Measurements from ENCODE around the gene IFT20. TPM values are rescaled to one million over a fixed set of nuclear protein-coding genes. Genes with fewer than 3 reads are reported as not detected.

Gene IFT20
- total RNA-seq, 4 donors from 2014 or later, result 34.1 to 56.5 (median 51.4) TPM

GRCh38 chr17:28317966-28318758, 17.1 kb downstream of the IFT20 start:
- no peak for ATAC-seq
- Histone ChIP-seq H3K9me3 (no peaks in the 10 kb centered on the region), H3K27me3 (no peaks in the 10 kb centered on the region), H3K4me1 (peaks cover 0 to 24% (median 8%) of the 10 kb centered on the region in 3 donors), H3K36me3 (no peaks in the 10 kb centered on the region), H3K4me3 (peak overlapping the region; percentile 36 to 64), H3K27ac (peak overlapping the region in 3 of 4 donors; percentile 55 to 83 (median 76))
- no peak for TF ChIP-seq POLR2A (IDR thresholded peaks at IDR 0.05)
- no peak for TF ChIP-seq CTCF (IDR thresholded peaks at IDR 0.05)
- no peak for TF ChIP-seq EP300 (IDR thresholded peaks at IDR 0.05)
- TF ChIP-seq POLR2AphosphoS5 (IDR thresholded peaks at IDR 0.05), result no peak
- WGBS, 2 donors (ENCODE audit: low coverage in 1 of 2), result 7 to 32% methylated on average over 11 to 14 of the region's 40 CpGs

- ATAC-seq, result no peak
- Histone ChIP-seq H3K27me3 (no peaks in the 10 kb centered on the region), H3K27ac (no peak overlapping the region), H3K36me3 (no peaks in the 10 kb centered on the region), H3K9me3 (no peaks in the 10 kb centered on the region), H3K4me1 (peaks cover 0 to 24% (median 8%) of the 10 kb centered on the region in 3 donors), H3K4me3 (no peak overlapping the region)
- TF ChIP-seq POLR2AphosphoS5 (IDR thresholded peaks at IDR 0.05), result no peak
- no peak for TF ChIP-seq POLR2A (IDR thresholded peaks at IDR 0.05)
- no peak for TF ChIP-seq CTCF (IDR thresholded peaks at IDR 0.05)
- no peak for TF ChIP-seq EP300 (IDR thresholded peaks at IDR 0.05)
- 80 to 82% methylated on average over 5 to 16 of the region's 21 CpGs for WGBS, 2 donors (ENCODE audit: low coverage in 1 of 2)
Observed at GRCh38 chr17:28317099-28317965, 17.9 kb downstream of the IFT20 start.

GRCh38 chr17:28315846-28316705, 19.2 kb downstream of the IFT20 start:
- no peak overlapping the region for H3K27ac ChIP-seq
- H3K27me3 ChIP-seq, result no peaks in the 10 kb centered on the region
- H3K36me3 ChIP-seq, result no peaks in the 10 kb centered on the region
- TF ChIP-seq POLR2AphosphoS5 (IDR thresholded peaks at IDR 0.05), result no peak
- no peaks in the 10 kb centered on the region for H3K9me3 ChIP-seq
- no peak for ATAC-seq
- peaks cover 0 to 24% (median 8%) of the 10 kb centered on the region in 3 donors for H3K4me1 ChIP-seq
- WGBS, 2 donors (ENCODE audit: low coverage in 1 of 2), result 73 to 100% methylated on average over 3 of the region's 4 CpGs
- H3K4me3 ChIP-seq, result no peak overlapping the region

- H3K9me3 ChIP-seq, result no peaks in the 10 kb centered on the region
- no peak for TF ChIP-seq POLR2AphosphoS5 (IDR thresholded peaks at IDR 0.05)
- TF ChIP-seq POLR2A (IDR thresholded peaks at IDR 0.05), result no peak
- no peak for TF ChIP-seq CTCF (IDR thresholded peaks at IDR 0.05)
- TF ChIP-seq EP300 (IDR thresholded peaks at IDR 0.05), result no peak
- H3K27ac ChIP-seq, result no peak overlapping the region
- WGBS, 2 donors (ENCODE audit: low coverage in 1 of 2), result 83 to 88% methylated on average over 1 to 2 of the region's 2 CpGs
- no peaks in the 10 kb centered on the region for H3K27me3 ChIP-seq
- H3K4me1 ChIP-seq, result peaks cover 0 to 11% (median 4%) of the 10 kb centered on the region in 3 donors
- no peaks in the 10 kb centered on the region for H3K36me3 ChIP-seq
- ATAC-seq, result no peak
- H3K4me3 ChIP-seq, result no peak overlapping the region
Observed at GRCh38 chr17:28313841-28314240, 21.4 kb downstream of the IFT20 start.

- Histone ChIP-seq H3K9me3 (no peaks in the 10 kb centered on the region), H3K4me1 (no peaks in the 10 kb centered on the region), H3K27ac (no peak overlapping the region), H3K27me3 (peaks cover 39% of the 10 kb centered on the region), H3K36me3 (no peaks in the 10 kb centered on the region), H3K4me3 (no peak overlapping the region)
- WGBS, 2 donors (ENCODE audit: low coverage in 1 of 2), result no CpG with 5 or more reads among the region's 38 CpGs
- TF ChIP-seq CTCF (IDR thresholded peaks at IDR 0.05), result no peak
- no peak for TF ChIP-seq POLR2AphosphoS5 (IDR thresholded peaks at IDR 0.05)
- TF ChIP-seq POLR2A (IDR thresholded peaks at IDR 0.05), result no peak
- no peak for TF ChIP-seq EP300 (IDR thresholded peaks at IDR 0.05)
- ATAC-seq, result no peak
Observed at GRCh38 chr17:28306954-28307401, 28.3 kb downstream of the IFT20 start.

Data from gastroesophageal sphincter (tissue), 4 donors.